GM23338 (cell line): ENCODE data around the gene NUCB1. TPM values are rescaled to one million over a fixed set of nuclear protein-coding genes. Genes with fewer than 3 reads are reported as not detected.

Source experiments
- ATAC-seq: fragments of 200-7000 bp; cut with Tn5 transposase; 3 replicates; pipeline ENCODE4 v1.9.1; 2020
- DNase-seq: peaks from one replicate; pipeline ENCODE4 v3.0.0-alpha.2; 2015; ENCODE audit warnings: low spot score
- H2AFZ ChIP-seq: fragments of 200-600 bp; sonication (generic); 2 replicates; pipeline ENCODE4 v1.8.0; 2016; ENCODE audit warnings: antibody characterized with exemption, mild to moderate bottlenecking, moderate library complexity
- H3F3A ChIP-seq: fragments of 200-600 bp; sonication (generic); replicated peaks from 2 replicates; pipeline ENCODE4 v1.8.0; 2017; ENCODE audit warnings: antibody characterized with exemption, mixed run types, low read depth
- H3K27ac ChIP-seq: fragments of 200-600 bp; sonication (generic); 2 replicates; pipeline ENCODE4 v1.6.1; 2016; ENCODE audit warnings: low read depth
- H3K27me3 ChIP-seq: fragments of 200-600 bp; sonication (generic); 2 replicates; pipeline ENCODE4 v1.8.0; 2016; ENCODE audit warnings: mild to moderate bottlenecking, mixed run types, moderate library complexity; ENCODE audit not compliant: insufficient read depth
- H3K36me3 ChIP-seq: fragments of 200-600 bp; sonication (generic); 2 replicates; pipeline ENCODE4 v1.8.0; 2016; ENCODE audit warnings: mild to moderate bottlenecking; ENCODE audit not compliant: insufficient read depth
- H3K4me1 ChIP-seq: fragments of 200-600 bp; sonication (generic); 2 replicates; pipeline ENCODE4 v1.8.0; 2016; ENCODE audit warnings: mild to moderate bottlenecking, moderate library complexity; ENCODE audit not compliant: insufficient read depth
- H3K4me2 ChIP-seq: fragments of 200-600 bp; sonication (generic); 2 replicates; pipeline ENCODE4 v1.7.1; 2017; ENCODE audit warnings: mixed run types
- H3K4me3 ChIP-seq: fragments of 200-600 bp; sonication (generic); 2 replicates; pipeline ENCODE4 v1.6.1; 2016; ENCODE audit warnings: mixed run types
- H3K79me2 ChIP-seq: fragments of 200-600 bp; sonication (generic); replicated peaks from 2 replicates; pipeline ENCODE4 v1.8.0; 2017; ENCODE audit warnings: mild to moderate bottlenecking; ENCODE audit not compliant: insufficient read depth
- H3K9me2 ChIP-seq: fragments of 200-600 bp; sonication (generic); 2 replicates; pipeline ENCODE4 v1.8.0; 2017; ENCODE audit not compliant: insufficient read depth
- H4K20me1 ChIP-seq: fragments of 200-600 bp; sonication (generic); replicated peaks from 2 replicates; pipeline ENCODE4 v1.8.0; 2017; ENCODE audit warnings: mild to moderate bottlenecking; ENCODE audit not compliant: insufficient read depth
- H3K27ac Mint-ChIP-seq: 2 replicates; pipeline ENCODE4 v1.8.0; 2020; ENCODE audit warnings: inconsistent platforms, mild to moderate bottlenecking, moderate library complexity, mixed read lengths
- H3K27me3 Mint-ChIP-seq: 3 replicates; pipeline ENCODE4 v1.8.0; 2022; ENCODE audit warnings: low read depth, mild to moderate bottlenecking, moderate library complexity, mixed read lengths, inconsistent platforms; ENCODE audit not compliant: insufficient read depth, poor library complexity
- H3K36me3 Mint-ChIP-seq: 3 replicates; pipeline ENCODE4 v1.8.0; 2021; ENCODE audit warnings: low read depth, mild to moderate bottlenecking, inconsistent platforms, moderate library complexity, mixed read lengths
- H3K4me1 Mint-ChIP-seq: 3 replicates; pipeline ENCODE4 v1.8.0; 2020; ENCODE audit warnings: mild to moderate bottlenecking, inconsistent platforms, mixed read lengths
- H3K4me3 Mint-ChIP-seq: 3 replicates; pipeline ENCODE4 v1.8.0; 2021; ENCODE audit warnings: moderate library complexity, mild to moderate bottlenecking, inconsistent platforms, mixed read lengths
- H3K9me3 Mint-ChIP-seq: 3 replicates; pipeline ENCODE4 v1.8.0; 2020; ENCODE audit warnings: moderate library complexity, mild to moderate bottlenecking, inconsistent platforms, mixed read lengths
- CREB1 ChIP-seq: fragments of 250-450 bp; sonication (Bioruptor Pico); IDR thresholded peaks from 2 replicates; pipeline ENCODE4 v1.5.0; 2020; ENCODE audit warnings: low read depth, mild to moderate bottlenecking, moderate library complexity
- EZH2 ChIP-seq: fragments of 200-600 bp; sonication (generic); IDR thresholded peaks from one replicate; pipeline ENCODE4 v1.8.0; 2017; ENCODE audit warnings: antibody characterized with exemption, mild to moderate bottlenecking, low read depth; ENCODE audit not compliant: unreplicated experiment
- EZH2phosphoT487 ChIP-seq: fragments of 200-600 bp; sonication (generic); IDR thresholded peaks from one replicate; pipeline ENCODE4 v1.8.1; 2018; ENCODE audit warnings: antibody characterized with exemption; ENCODE audit not compliant: unreplicated experiment
- JUNB ChIP-seq: IDR thresholded peaks from one replicate; pipeline ENCODE4 v1.6.1; 2016; ENCODE audit warnings: antibody characterized with exemption; ENCODE audit not compliant: unreplicated experiment
- NANOG ChIP-seq: IDR thresholded peaks from 2 replicates; pipeline ENCODE4 v1.6.1; 2016; ENCODE audit warnings: antibody characterized with exemption, borderline replicate concordance
- POLR2AphosphoS5 ChIP-seq: IDR thresholded peaks from 2 replicates; pipeline ENCODE4 v1.6.1; 2016; ENCODE audit warnings: antibody characterized with exemption, low read depth
- REST ChIP-seq: IDR thresholded peaks from one replicate; pipeline ENCODE4 v1.6.1; 2018; ENCODE audit warnings: antibody characterized with exemption; ENCODE audit not compliant: unreplicated experiment
- STAT1 ChIP-seq: IDR thresholded peaks from one replicate; pipeline ENCODE4 v1.6.1; 2016; ENCODE audit warnings: antibody characterized with exemption; ENCODE audit not compliant: unreplicated experiment
- ZNF114 ChIP-seq: fragments of 250-450 bp; sonication (Bioruptor Pico); IDR thresholded peaks from 2 replicates; pipeline ENCODE4 v1.5.0; 2020; ENCODE audit warnings: mild to moderate bottlenecking, moderate library complexity
- ZNF331 ChIP-seq: fragments of 250-450 bp; sonication (Bioruptor Pico); IDR thresholded peaks from 2 replicates; pipeline ENCODE4 v1.5.0; 2020; ENCODE audit warnings: low read depth, mild to moderate bottlenecking, moderate library complexity
- ZNF462 ChIP-seq: fragments of 250-450 bp; sonication (Bioruptor Pico); IDR thresholded peaks from 2 replicates; pipeline ENCODE4 v1.5.0; 2020; ENCODE audit warnings: mild to moderate bottlenecking, moderate library complexity
- polyA plus RNA-seq: library from polyadenylated mRNA; unstranded; fragments of >200 nt; fragmentation: Nextera tagmentation; extraction: Ambion mirVana; gene quantifications from 2 replicates; pipeline ENCODE4 v1.2.1, GENCODE V29; 2016
- total RNA-seq: library from RNA; depleted of rRNA; stranded (reverse); fragments of >200 nt; shearing (Covaris generic); gene quantifications from 2 replicates; pipeline ENCODE4 v1.2.3, GENCODE V29; 2014
- TF ChIP-seq, protein P1 (sequence below): IDR thresholded peaks from 2 replicates; pipeline ENCODE4 v1.6.1; 2016; ENCODE audit warnings: antibody characterized with exemption
- TF ChIP-seq, protein P2 (sequence below), 2 experiments: fragments of 200-600 bp in 1 of 2; sonication (generic) in 1 of 2; conservative IDR thresholded peaks; 2 replicates each; pipeline versions ENCODE4 v1.5.1 to v1.6.1; 2016 to 2017; ENCODE audit warnings: antibody characterized with exemption in 2 of 2, low read depth in 2 of 2, mild to moderate bottlenecking in 2 of 2, moderate library complexity in 1 of 2

Gene NUCB1
- total and polyA plus RNA-seq, 2 experiments from 2014 or later = 57.1 to 163 TPM

DNA sequence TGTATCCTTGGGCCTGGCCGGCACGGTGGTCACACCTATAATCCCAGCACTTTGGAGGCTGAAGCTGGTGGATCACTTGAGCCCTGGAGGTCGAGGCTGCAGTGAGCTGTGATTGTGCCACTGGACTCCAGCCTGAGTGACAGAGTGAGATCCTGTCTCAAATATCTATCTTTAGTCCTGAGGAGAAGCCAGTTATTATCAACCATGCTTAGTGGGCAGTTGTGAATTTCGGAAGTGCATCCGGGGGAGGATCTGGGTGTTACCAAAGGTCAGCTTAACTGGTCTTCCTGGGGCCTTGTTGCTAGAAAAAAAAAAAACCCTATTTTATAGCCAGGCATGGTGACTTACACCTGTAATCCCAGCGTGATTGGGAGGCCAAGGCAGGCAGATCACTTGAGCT is 43.0 kb downstream of the NUCB1 start:
- ATAC-seq (no peak), DNase-seq (no peak)
- Histone ChIP-seq H3K27ac (no peak overlapping the region), H2AFZ (no peak overlapping the region), H3F3A (no peaks in the 10 kb centered on the region), H3K27me3 (no peaks in the 10 kb centered on the region), H3K36me3 (no peaks in the 10 kb centered on the region), H3K9me2 (no peaks in the 10 kb centered on the region), H3K4me3 (no peak overlapping the region), H3K4me1 (no peaks in the 10 kb centered on the region), H4K20me1 (no peaks in the 10 kb centered on the region), H3K79me2 (no peaks in the 10 kb centered on the region), H3K4me2 (no peak overlapping the region)
- Mint-ChIP-seq H3K36me3 (peaks cover 33% of the 10 kb centered on the region), H3K27me3 (peaks cover 12% of the 10 kb centered on the region), H3K4me1 (no peaks in the 10 kb centered on the region), H3K27ac (no peak overlapping the region), H3K4me3 (no peak overlapping the region), H3K9me3 (peaks cover 17% of the 10 kb centered on the region)
- TF ChIP-seq POLR2AphosphoS5 = no peak
- no peak for TF ChIP-seq CREB1 (CRISPR knock-in tag)
- no peak for TF ChIP-seq EZH2
- TF ChIP-seq JUNB = no peak
- no peak for TF ChIP-seq EZH2phosphoT487
- no peak for TF ChIP-seq STAT1
- TF ChIP-seq, protein P1, sequence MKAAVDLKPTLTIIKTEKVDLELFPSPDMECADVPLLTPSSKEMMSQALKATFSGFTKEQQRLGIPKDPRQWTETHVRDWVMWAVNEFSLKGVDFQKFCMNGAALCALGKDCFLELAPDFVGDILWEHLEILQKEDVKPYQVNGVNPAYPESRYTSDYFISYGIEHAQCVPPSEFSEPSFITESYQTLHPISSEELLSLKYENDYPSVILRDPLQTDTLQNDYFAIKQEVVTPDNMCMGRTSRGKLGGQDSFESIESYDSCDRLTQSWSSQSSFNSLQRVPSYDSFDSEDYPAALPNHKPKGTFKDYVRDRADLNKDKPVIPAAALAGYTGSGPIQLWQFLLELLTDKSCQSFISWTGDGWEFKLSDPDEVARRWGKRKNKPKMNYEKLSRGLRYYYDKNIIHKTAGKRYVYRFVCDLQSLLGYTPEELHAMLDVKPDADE = no peak
- no peak for TF ChIP-seq REST
- no peak for TF ChIP-seq NANOG
- TF ChIP-seq, protein P2, sequence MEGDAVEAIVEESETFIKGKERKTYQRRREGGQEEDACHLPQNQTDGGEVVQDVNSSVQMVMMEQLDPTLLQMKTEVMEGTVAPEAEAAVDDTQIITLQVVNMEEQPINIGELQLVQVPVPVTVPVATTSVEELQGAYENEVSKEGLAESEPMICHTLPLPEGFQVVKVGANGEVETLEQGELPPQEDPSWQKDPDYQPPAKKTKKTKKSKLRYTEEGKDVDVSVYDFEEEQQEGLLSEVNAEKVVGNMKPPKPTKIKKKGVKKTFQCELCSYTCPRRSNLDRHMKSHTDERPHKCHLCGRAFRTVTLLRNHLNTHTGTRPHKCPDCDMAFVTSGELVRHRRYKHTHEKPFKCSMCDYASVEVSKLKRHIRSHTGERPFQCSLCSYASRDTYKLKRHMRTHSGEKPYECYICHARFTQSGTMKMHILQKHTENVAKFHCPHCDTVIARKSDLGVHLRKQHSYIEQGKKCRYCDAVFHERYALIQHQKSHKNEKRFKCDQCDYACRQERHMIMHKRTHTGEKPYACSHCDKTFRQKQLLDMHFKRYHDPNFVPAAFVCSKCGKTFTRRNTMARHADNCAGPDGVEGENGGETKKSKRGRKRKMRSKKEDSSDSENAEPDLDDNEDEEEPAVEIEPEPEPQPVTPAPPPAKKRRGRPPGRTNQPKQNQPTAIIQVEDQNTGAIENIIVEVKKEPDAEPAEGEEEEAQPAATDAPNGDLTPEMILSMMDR (conservative IDR thresholded peaks at IDR 0.05; ENCODE audit: low read depth in 2 of 2) = no peak
- TF ChIP-seq ZNF331 = no peak
- no peak for TF ChIP-seq ZNF114 (CRISPR knock-in tag)
- no peak for TF ChIP-seq ZNF462 (CRISPR knock-in tag)
